ENCODE results near the gene SLC5A11.

The SLC5A11 gene

GRCh38 chr16:24861461-24861860 is 15.7 kb downstream of the SLC5A11 start:
- no peak for TF ChIP-seq L3MBTL2 (conservative IDR thresholded peaks at IDR 0.05)
- no peak for TF ChIP-seq FOXM1 (IDR thresholded peaks at IDR 0.05; ENCODE audit: borderline replicate concordance)
- TF ChIP-seq LEF1 (IDR thresholded peaks at IDR 0.05; ENCODE audit: borderline replicate concordance): no peak
- no peak for TF ChIP-seq SP1 (IDR thresholded peaks at IDR 0.05)
- TF ChIP-seq ZNF384 (IDR thresholded peaks at IDR 0.05): no peak
- TF ChIP-seq ARNT (IDR thresholded peaks at IDR 0.05): no peak
- TF ChIP-seq NFRKB (IDR thresholded peaks at IDR 0.05): no peak
- no peak for TF ChIP-seq ELF4 (IDR thresholded peaks at IDR 0.05)
- TF ChIP-seq HDGF (IDR thresholded peaks at IDR 0.05; ENCODE audit: borderline replicate concordance): no peak
- TF ChIP-seq SUZ12 (IDR thresholded peaks at IDR 0.05): no peak
- no peak for TF ChIP-seq BHLHE40 (IDR thresholded peaks at IDR 0.05; ENCODE audit: borderline replicate concordance)
- TF ChIP-seq FOXA1 (IDR thresholded peaks at IDR 0.05): no peak
- no peak for TF ChIP-seq FOXK2 (IDR thresholded peaks at IDR 0.05)
- no peak for TF ChIP-seq CTBP1 (IDR thresholded peaks at IDR 0.05; ENCODE audit: borderline replicate concordance)
- no peak for TF ChIP-seq PKNOX1 (IDR thresholded peaks at IDR 0.05)
- CTCF ChIA-PET: no interaction called here
- no peak for DNase-seq (ENCODE audit: extremely low spot score)
- POLR2A ChIA-PET: no interaction called here

GRCh38 chr16:24863582-24864437 is 18.0 kb downstream of the SLC5A11 start:
- CTCF ChIA-PET: no interaction called here
- POLR2A ChIA-PET: no interaction called here
- TF ChIP-seq TARDBP (IDR thresholded peaks at IDR 0.05): no peak
- no peak for TF ChIP-seq ARNT (IDR thresholded peaks at IDR 0.05)
- TF ChIP-seq SUZ12 (IDR thresholded peaks at IDR 0.05): no peak
- TF ChIP-seq FOXK2 (IDR thresholded peaks at IDR 0.05): no peak
- TF ChIP-seq PKNOX1 (IDR thresholded peaks at IDR 0.05): no peak
- no peak for TF ChIP-seq FOXA1 (IDR thresholded peaks at IDR 0.05)
- TF ChIP-seq ELF4 (IDR thresholded peaks at IDR 0.05): no peak
- TF ChIP-seq NFRKB (IDR thresholded peaks at IDR 0.05): no peak
- no peak for TF ChIP-seq BHLHE40 (IDR thresholded peaks at IDR 0.05; ENCODE audit: borderline replicate concordance)
- TF ChIP-seq SP1 (IDR thresholded peaks at IDR 0.05): no peak
- no peak for TF ChIP-seq ZNF384 (IDR thresholded peaks at IDR 0.05)
- no peak for TF ChIP-seq L3MBTL2 (conservative IDR thresholded peaks at IDR 0.05)
- DNase-seq (ENCODE audit: extremely low spot score): no peak

GRCh38 chr16:24869033-24869432 is 23.3 kb downstream of the SLC5A11 start:
- ChIA-PET CTCF (no interaction called here), POLR2A (no interaction called here)
- TF ChIP-seq L3MBTL2 (conservative IDR thresholded peaks at IDR 0.05) (no peak), BHLHE40 (IDR thresholded peaks at IDR 0.05; ENCODE audit: borderline replicate concordance) (no peak), ELF4 (IDR thresholded peaks at IDR 0.05) (no peak), CTBP1 (IDR thresholded peaks at IDR 0.05; ENCODE audit: borderline replicate concordance) (no peak), PKNOX1 (IDR thresholded peaks at IDR 0.05) (no peak)
- DNase-seq (ENCODE audit: extremely low spot score): no peak

GRCh38 chr16:24871891-24872290 is 26.1 kb downstream of the SLC5A11 start:
- ChIA-PET CTCF (interaction anchor here (0.7 kb wide), 1 partner anchor 78 kb away, joined by 3 read pairs; no protein-coding TSS in a partner anchor), POLR2A (no interaction called here)
- TF ChIP-seq TARDBP (IDR thresholded peaks at IDR 0.05) (no peak), FOXM1 (IDR thresholded peaks at IDR 0.05; ENCODE audit: borderline replicate concordance) (no peak), ELF4 (IDR thresholded peaks at IDR 0.05) (no peak), SUZ12 (IDR thresholded peaks at IDR 0.05) (no peak), ARNT (IDR thresholded peaks at IDR 0.05) (no peak), L3MBTL2 (conservative IDR thresholded peaks at IDR 0.05) (no peak), BHLHE40 (IDR thresholded peaks at IDR 0.05; ENCODE audit: borderline replicate concordance) (no peak), CTBP1 (IDR thresholded peaks at IDR 0.05; ENCODE audit: borderline replicate concordance) (no peak), HDGF (IDR thresholded peaks at IDR 0.05; ENCODE audit: borderline replicate concordance) (no peak), FOXK2 (IDR thresholded peaks at IDR 0.05) (no peak), SP1 (IDR thresholded peaks at IDR 0.05) (no peak), ZNF384 (IDR thresholded peaks at IDR 0.05) (no peak), NFRKB (IDR thresholded peaks at IDR 0.05) (no peak), PKNOX1 (IDR thresholded peaks at IDR 0.05) (no peak), FOXA1 (IDR thresholded peaks at IDR 0.05) (no peak), LEF1 (IDR thresholded peaks at IDR 0.05; ENCODE audit: borderline replicate concordance) (no peak)
- DNase-seq (ENCODE audit: extremely low spot score): no peak

- TF ChIP-seq ARNT (IDR thresholded peaks at IDR 0.05) (no peak), BHLHE40 (IDR thresholded peaks at IDR 0.05; ENCODE audit: borderline replicate concordance) (no peak), CTBP1 (IDR thresholded peaks at IDR 0.05; ENCODE audit: borderline replicate concordance) (no peak), ZNF384 (IDR thresholded peaks at IDR 0.05) (no peak), ELF4 (IDR thresholded peaks at IDR 0.05) (no peak), SUZ12 (IDR thresholded peaks at IDR 0.05) (no peak), FOXA1 (IDR thresholded peaks at IDR 0.05) (no peak), L3MBTL2 (conservative IDR thresholded peaks at IDR 0.05) (no peak), FOXM1 (IDR thresholded peaks at IDR 0.05; ENCODE audit: borderline replicate concordance) (no peak), SP1 (IDR thresholded peaks at IDR 0.05) (no peak), HDGF (IDR thresholded peaks at IDR 0.05; ENCODE audit: borderline replicate concordance) (no peak)
- DNase-seq (ENCODE audit: extremely low spot score): no peak
- POLR2A ChIA-PET: no interaction called here
- CTCF ChIA-PET: no interaction called here
Measured at GRCh38 chr16:24873028-24873427, 27.3 kb downstream of the SLC5A11 start.
